Prostate gland (tissue), 2 donors: ENCODE results near the gene CHIC2. TPM values are rescaled to one million over a fixed set of nuclear protein-coding genes. Genes with fewer than 3 reads are reported as not detected.

Experiments used
- DNase-seq: peaks from one replicate; pipeline ENCODE4 v3.0.0-alpha.2; 2019; ENCODE audit warnings: low spot score
- H3K27ac ChIP-seq, 2 donors: fragments of 200-600 bp; sonication (generic); 2 replicates each; pipeline ENCODE4 v1.5.1; 2017 to 2019
- H3K27me3 ChIP-seq: fragments of 200-600 bp; sonication (generic); replicated peaks from 2 replicates; pipeline ENCODE4 v1.5.1; 2019; ENCODE audit not compliant: insufficient read depth
- H3K36me3 ChIP-seq, 2 donors: fragments of 200-600 bp; sonication (generic); 1 replicate in 1 of 2; 2 replicates in 1 of 2; pipeline versions ENCODE4 v1.5.1 to v1.8.1; 2017 to 2019
- H3K4me1 ChIP-seq: fragments of 200-600 bp; sonication (generic); replicated peaks from 2 replicates; pipeline ENCODE4 v1.5.1; 2019
- H3K4me3 ChIP-seq, 2 donors: fragments of 200-600 bp; sonication (generic); 2 replicates each; pipeline ENCODE4 v1.5.1; 2017 to 2019
- H3K9me3 ChIP-seq: fragments of 200-600 bp; sonication (generic); 2 replicates; pipeline ENCODE4 v1.5.1; 2017
- POLR2A ChIP-seq: fragments of 450-650 bp; IDR thresholded peaks from one replicate; pipeline ENCODE4 v1.6.1; 2016; ENCODE audit warnings: antibody characterized with exemption, mild to moderate bottlenecking
- POLR2AphosphoS5 ChIP-seq: sonication (generic); formaldehyde crosslinking; IDR thresholded peaks from one replicate; pipeline ENCODE4 v1.6.1; 2017; ENCODE audit warnings: antibody characterized with exemption
- WGBS: methylation state at CpG from one replicate; pipeline ENCODE4 v1.1.5; 2018; 5-methylcytosine and 5-hydroxymethylcytosine counted together
- intact Hi-C: fragments of 100-400 bp; cut with DNase I; formaldehyde crosslinking; loops from one replicate; pipeline ENCODE4 v1.14.2; 2022
- total RNA-seq, 2 donors: library from RNA; depleted of rRNA; stranded (reverse); fragments of >200 nt; gene quantifications; one replicate each; pipeline ENCODE4 v1.1.0, GENCODE V29; 2016
- TF ChIP-seq, protein P1 (sequence below), 4 experiments: fragments of 200-600 bp in 2 of 4; fragments of 450-650 bp in 2 of 4; sonication (generic) in 2 of 4; IDR thresholded peaks; 1 replicate in 3 of 4; 2 replicates in 1 of 4; pipeline ENCODE4 v1.5.1; 2016 to 2019; ENCODE audit warnings: antibody characterized with exemption in 4 of 4, mild to moderate bottlenecking in 2 of 4, moderate library complexity in 2 of 4

CHIC2 gene
- total RNA-seq, 2 donors from 2014 or later = 38.7 to 84.8 TPM

DNA sequence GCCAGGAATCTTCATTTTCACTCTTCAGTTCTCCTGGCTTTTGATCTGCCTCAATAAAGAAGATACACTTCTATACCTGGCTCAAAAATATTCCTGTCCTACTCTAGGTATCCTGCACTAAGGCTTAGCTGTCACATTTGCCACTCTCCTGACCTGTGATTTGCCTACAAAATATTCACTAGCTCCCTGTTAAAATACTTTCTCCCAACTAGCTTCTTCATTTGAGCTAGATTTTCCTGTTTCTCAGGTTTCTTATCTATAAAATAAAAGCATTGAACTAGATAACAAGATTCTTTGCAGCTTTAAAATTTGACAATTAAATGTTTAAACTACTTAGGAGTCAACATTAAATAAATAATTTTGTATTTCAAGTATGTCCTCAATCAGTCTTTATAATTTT is 53.2 kb downstream of the CHIC2 start:
- H3K9me3 ChIP-seq = no peaks in the 10 kb centered on the region
- no peak overlapping the region for H3K4me3 ChIP-seq
- H3K27ac ChIP-seq = no peak overlapping the region
- TF ChIP-seq POLR2A = no peak
- TF ChIP-seq, protein P1, sequence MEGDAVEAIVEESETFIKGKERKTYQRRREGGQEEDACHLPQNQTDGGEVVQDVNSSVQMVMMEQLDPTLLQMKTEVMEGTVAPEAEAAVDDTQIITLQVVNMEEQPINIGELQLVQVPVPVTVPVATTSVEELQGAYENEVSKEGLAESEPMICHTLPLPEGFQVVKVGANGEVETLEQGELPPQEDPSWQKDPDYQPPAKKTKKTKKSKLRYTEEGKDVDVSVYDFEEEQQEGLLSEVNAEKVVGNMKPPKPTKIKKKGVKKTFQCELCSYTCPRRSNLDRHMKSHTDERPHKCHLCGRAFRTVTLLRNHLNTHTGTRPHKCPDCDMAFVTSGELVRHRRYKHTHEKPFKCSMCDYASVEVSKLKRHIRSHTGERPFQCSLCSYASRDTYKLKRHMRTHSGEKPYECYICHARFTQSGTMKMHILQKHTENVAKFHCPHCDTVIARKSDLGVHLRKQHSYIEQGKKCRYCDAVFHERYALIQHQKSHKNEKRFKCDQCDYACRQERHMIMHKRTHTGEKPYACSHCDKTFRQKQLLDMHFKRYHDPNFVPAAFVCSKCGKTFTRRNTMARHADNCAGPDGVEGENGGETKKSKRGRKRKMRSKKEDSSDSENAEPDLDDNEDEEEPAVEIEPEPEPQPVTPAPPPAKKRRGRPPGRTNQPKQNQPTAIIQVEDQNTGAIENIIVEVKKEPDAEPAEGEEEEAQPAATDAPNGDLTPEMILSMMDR (IDR thresholded peaks at IDR 0.05) = no peak
- no peak for TF ChIP-seq POLR2AphosphoS5
- no peaks in the 10 kb centered on the region for H3K36me3 ChIP-seq
- no peaks in the 10 kb centered on the region for H3K27me3 ChIP-seq
- intact Hi-C loops = no loop called here
- no peaks in the 10 kb centered on the region for H3K4me1 ChIP-seq
- no peak for DNase-seq

DNA sequence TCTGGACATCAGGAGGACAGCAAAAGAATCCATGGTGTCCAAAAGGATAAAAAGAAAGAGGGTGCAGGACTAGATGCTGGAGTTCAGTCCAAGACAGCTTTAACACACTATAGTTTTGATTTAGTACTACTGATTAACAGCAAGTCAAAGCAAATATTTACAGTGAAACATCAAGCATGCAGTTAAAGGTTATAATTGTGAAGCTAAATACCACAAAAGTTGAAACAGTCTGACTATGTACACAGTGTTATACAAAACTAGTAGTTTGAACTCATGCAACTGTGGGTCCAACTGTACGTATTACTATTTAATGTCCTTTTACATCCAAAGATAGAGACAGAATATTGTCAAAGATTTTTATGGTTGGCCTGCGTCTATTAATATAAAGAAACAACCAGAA is 57.6 kb downstream of the CHIC2 start:
- H3K4me3 ChIP-seq = no peak overlapping the region
- DNase-seq = no peak
- H3K36me3 ChIP-seq = no peaks in the 10 kb centered on the region
- H3K27ac ChIP-seq = no peak overlapping the region
- H3K4me1 ChIP-seq = no peaks in the 10 kb centered on the region
- TF ChIP-seq POLR2A (no peak), POLR2AphosphoS5 (peak; percentile 33)
- no peaks in the 10 kb centered on the region for H3K9me3 ChIP-seq
- intact Hi-C loops = no loop called here
- H3K27me3 ChIP-seq = no peaks in the 10 kb centered on the region
- 63% methylated on average over 2 of the region's 2 CpGs for WGBS

DNA sequence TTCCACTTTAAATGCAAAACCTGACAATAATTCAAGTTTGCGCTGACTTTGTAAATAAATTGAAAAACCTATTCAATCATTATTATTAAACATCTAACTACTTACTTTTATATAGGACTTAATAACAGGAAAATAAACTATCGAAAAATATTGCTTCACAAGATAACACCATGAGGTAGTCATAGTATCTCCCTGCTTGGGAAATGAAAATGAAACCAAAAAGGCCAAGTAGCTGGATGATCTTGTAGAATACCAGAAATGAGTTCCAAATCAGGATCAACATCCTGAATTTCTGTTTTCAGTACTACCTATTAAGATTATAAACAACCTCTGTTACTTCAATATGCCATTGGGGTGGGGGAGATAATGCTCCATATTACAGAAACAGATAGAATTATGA is 58.9 kb downstream of the CHIC2 start:
- H3K4me3 ChIP-seq = no peak overlapping the region
- no peak for DNase-seq
- WGBS = 91% methylated on average over 2 of the region's 2 CpGs
- no peaks in the 10 kb centered on the region for H3K36me3 ChIP-seq
- intact Hi-C loops = no loop called here
- no peaks in the 10 kb centered on the region for H3K4me1 ChIP-seq
- no peak overlapping the region for H3K27ac ChIP-seq
- no peaks in the 10 kb centered on the region for H3K27me3 ChIP-seq
- no peaks in the 10 kb centered on the region for H3K9me3 ChIP-seq
- TF ChIP-seq, protein P1 (IDR thresholded peaks at IDR 0.05) = no peak
- TF ChIP-seq POLR2A = no peak
- no peak for TF ChIP-seq POLR2AphosphoS5

DNA sequence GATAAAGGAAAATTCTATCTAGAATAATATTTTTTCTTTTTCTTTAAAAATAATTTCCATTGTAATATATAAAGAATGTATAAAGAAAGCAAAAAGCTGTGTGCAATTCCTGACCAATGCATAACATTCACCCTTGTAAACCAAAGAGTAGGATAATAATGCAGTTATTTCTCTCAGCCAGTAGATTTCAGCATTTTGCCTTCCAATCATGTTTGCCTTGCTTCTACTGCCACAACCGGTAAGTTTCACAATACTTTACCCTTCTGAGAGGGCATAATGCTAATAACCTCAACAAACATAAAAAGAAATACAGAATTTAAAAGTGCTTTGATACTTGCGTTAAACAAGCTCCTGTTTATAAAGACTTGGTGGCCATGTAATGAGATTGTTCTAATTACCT is 59.9 kb downstream of the CHIC2 start:
- no peaks in the 10 kb centered on the region for H3K4me1 ChIP-seq
- H3K9me3 ChIP-seq = no peaks in the 10 kb centered on the region
- no peak for DNase-seq
- no peaks in the 10 kb centered on the region for H3K36me3 ChIP-seq
- no peak overlapping the region for H3K4me3 ChIP-seq
- intact Hi-C loops = no loop called here
- no peaks in the 10 kb centered on the region for H3K27me3 ChIP-seq
- no peak overlapping the region for H3K27ac ChIP-seq
- 80% methylated on average over 2 of the region's 2 CpGs for WGBS
- no peak for TF ChIP-seq POLR2A
- TF ChIP-seq POLR2AphosphoS5 = no peak

DNA sequence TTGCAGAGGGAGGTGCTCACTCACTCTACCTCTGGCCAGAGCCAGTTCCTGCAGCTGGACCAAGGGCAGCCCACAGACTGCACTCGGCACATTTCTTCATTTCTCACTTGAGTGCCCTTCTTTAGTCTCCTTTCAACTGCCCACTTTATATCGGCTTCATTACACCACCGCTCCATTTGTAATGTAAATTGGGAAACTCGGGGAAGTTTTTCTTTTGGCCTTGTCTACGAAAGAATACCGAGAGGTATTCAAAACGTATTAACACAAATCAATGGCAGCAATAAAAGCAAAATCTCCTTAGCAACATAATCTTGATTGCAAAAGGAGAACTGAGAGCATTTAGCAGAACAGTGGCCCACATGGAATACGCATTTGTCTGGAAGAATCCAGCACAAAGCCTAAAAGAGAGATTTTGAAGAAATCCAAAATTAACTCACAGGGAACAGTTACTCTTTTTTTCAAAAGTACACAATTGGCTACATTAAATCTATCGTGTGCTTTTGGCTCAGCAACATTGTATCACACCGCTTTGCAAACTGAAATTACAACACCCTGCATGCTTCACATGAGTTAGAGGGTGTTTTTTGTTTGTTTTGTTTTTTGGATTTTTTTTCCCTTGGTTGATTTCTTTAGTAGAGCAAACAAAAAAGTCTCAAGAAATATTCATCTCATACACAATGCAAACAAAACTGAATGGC is 62.6 kb downstream of the CHIC2 start:
- intact Hi-C loops = no loop called here
- H3K27me3 ChIP-seq = no peaks in the 10 kb centered on the region

More for the DNA sequence above, 62.6 kb downstream of the CHIC2 start:
- Histone ChIP-seq H3K4me3 (no peak overlapping the region), H3K27ac (no peak overlapping the region), H3K4me1 (no peaks in the 10 kb centered on the region), H3K36me3 (no peaks in the 10 kb centered on the region), H3K9me3 (no peaks in the 10 kb centered on the region)
- DNase-seq = no peak
- 88% methylated on average over 10 of the region's 10 CpGs for WGBS
- TF ChIP-seq, protein P1 (IDR thresholded peaks at IDR 0.05) = no peak
- TF ChIP-seq POLR2A (no peak), POLR2AphosphoS5 (no peak)
